Gastrocnemius medialis (tissue), 4 donors: Measurements from ENCODE around the gene NDUFA11.

ENCODE experiments used
- CTCF ChIP-seq, 5 experiments: fragments of 450-650 bp in 3 of 5; fragments of 200-600 bp in 2 of 5; sonication (generic) in 2 of 5; IDR thresholded peaks in 4 of 5; conservative IDR thresholded peaks in 1 of 5; 1 replicate in 4 of 5; 2 replicates in 1 of 5; pipeline ENCODE4 v1.5.1; 2016 to 2019; ENCODE audit warnings: antibody characterized with exemption in 5 of 5, mild to moderate bottlenecking in 3 of 5, moderate library complexity in 3 of 5
- POLR2A ChIP-seq, 2 donors: fragments of 450-650 bp; IDR thresholded peaks; one replicate each; pipeline ENCODE4 v1.6.1; 2017; ENCODE audit warnings: antibody characterized with exemption in 2 of 2, mild to moderate bottlenecking in 2 of 2, moderate library complexity in 2 of 2

- TF ChIP-seq CTCF (IDR thresholded peaks at IDR 0.05 in 4 of 5, conservative IDR thresholded peaks at IDR 0.05 in 1 of 5) (no peak), POLR2A (IDR thresholded peaks at IDR 0.05) (no peak)
These were observed 26.0 kb upstream of the NDUFA11 start for GRCh38 chr19:5929625-5930024.
